UCSD-AML1 (cell line): ENCODE data around the gene HTR3D.
A peak's percentile ranks its signal among the peaks of the same experiment; 100 is the strongest.
"Not testable (repeated sequence)": the region's sequence is repeated elsewhere in the genome, so short reads cannot be mapped to it uniquely, and the experiment has no call there.

Experiments
- DNase-seq: peaks from one replicate; lab custom pipeline; 2025; ENCODE audit not compliant: unreplicated experiment; lab: John Stamatoyannopoulos, UW

Gene HTR3D

GRCh38 chr3:184015381-184016019 is 16.0 kb upstream of the HTR3D start:
- no peak for DNase-seq

- DNase-seq = no peak
These were observed 15.4 kb upstream of the HTR3D start for GRCh38 chr3:184016169-184016570.

GRCh38 chr3:184016811-184017671 is 14.5 kb upstream of the HTR3D start:
- peak; percentile 69 for DNase-seq

GRCh38 chr3:184017672-184018423 is 13.7 kb upstream of the HTR3D start, which contains the start of gene ABCC5:
ABCC5 (minus strand) TSS chr3:184017884; CDS start chr3:184014392, 3,492 bp downstream.
- peak; percentile 90 for DNase-seq

- no peak for DNase-seq
These were observed 13.0 kb upstream of the HTR3D start for GRCh38 chr3:184018424-184018973.

GRCh38 chr3:184022323-184022722 is 9.2 kb upstream of the HTR3D start:
- no peak for DNase-seq

- not testable (repeated sequence) for DNase-seq
These were observed 6.3 kb upstream of the HTR3D start for GRCh38 chr3:184025256-184025655.

- not testable (repeated sequence) for DNase-seq
These were observed 3.2 kb upstream of the HTR3D start for GRCh38 chr3:184028275-184028890.

GRCh38 chr3:184029443-184029842 is 2.1 kb upstream of the HTR3D start:
- no peak for DNase-seq

GRCh38 chr3:184030536-184030935 is 1.0 kb upstream of the HTR3D start:
- no peak for DNase-seq

GRCh38 chr3:184037816-184038215 is 6.3 kb downstream of the HTR3D start:
- no peak for DNase-seq

GRCh38 chr3:184038307-184038706 is 6.8 kb downstream of the HTR3D start:
- DNase-seq = not testable (repeated sequence)

GRCh38 chr3:184039414-184039813 is 7.9 kb downstream of the HTR3D start:
- DNase-seq = no peak

- DNase-seq = no peak
These were observed 8.5 kb downstream of the HTR3D start for GRCh38 chr3:184040010-184040409.

- DNase-seq = no peak
These were observed 11.1 kb downstream of the HTR3D start for GRCh38 chr3:184042617-184043016.

GRCh38 chr3:184045995-184046394 is 14.5 kb downstream of the HTR3D start:
- DNase-seq = no peak

GRCh38 chr3:184050217-184050847 is 18.8 kb downstream of the HTR3D start:
- no peak for DNase-seq

- DNase-seq = no peak
These were observed 21.2 kb downstream of the HTR3D start, which contains the start of gene HTR3C for GRCh38 chr3:184052767-184053166. HTR3C (plus strand) TSS chr3:184053047; CDS start chr3:184053081, 34 bp downstream.

- no peak for DNase-seq
These were observed 26.5 kb downstream of the HTR3D start for GRCh38 chr3:184058029-184058428.

GRCh38 chr3:184059424-184059823 is 27.9 kb downstream of the HTR3D start:
- no peak for DNase-seq
